Gastrocnemius medialis (tissue), 4 donors: ENCODE measurements around the gene DIPK1A. TPM values are rescaled to one million over a fixed set of nuclear protein-coding genes. Genes with fewer than 3 reads are reported as not detected.

Experiments
- ATAC-seq, 2 donors: fragments of 150-250 bp; one replicate each; pipeline ENCODE4 v1.9.1; 2016
- DNase-seq, 2 donors: peaks; one replicate each; pipeline ENCODE4 v3.0.0-alpha.2; 2019
- H3K27ac ChIP-seq, 4 donors: fragments of 200-600 bp; sonication (generic); 1 replicate in 1 of 4; 2 replicates in 3 of 4; pipeline ENCODE4 v1.5.1; 2016 to 2018; ENCODE audit warnings: mild to moderate bottlenecking in 2 of 4, moderate library complexity in 1 of 4
- H3K27me3 ChIP-seq, 3 donors: fragments of 200-600 bp; sonication (generic) in 2 of 3; 1 replicate in 1 of 3; 2 replicates in 2 of 3; pipeline versions ENCODE4 v1.5.1 to v1.6.0; 2016 to 2019; ENCODE audit warnings: mild to moderate bottlenecking in 1 of 3, moderate library complexity in 1 of 3
- H3K36me3 ChIP-seq, 2 donors: fragments of 200-600 bp; sonication (generic) in 1 of 2; one replicate each; pipeline ENCODE4 v1.5.1; 2017 to 2018
- H3K4me1 ChIP-seq, 2 donors: fragments of 200-600 bp; sonication (generic) in 1 of 2; one replicate each; pipeline ENCODE4 v1.5.1; 2016 to 2017; ENCODE audit warnings: mild to moderate bottlenecking in 2 of 2
- H3K4me3 ChIP-seq, 4 donors: fragments of 200-600 bp; sonication (generic) in 3 of 4; 1 replicate in 1 of 4; 2 replicates in 3 of 4; pipeline ENCODE4 v1.5.1; 2016 to 2019; ENCODE audit warnings: mild to moderate bottlenecking in 2 of 4
- H3K9me3 ChIP-seq, 3 donors: fragments of 200-600 bp; sonication (generic) in 2 of 3; 1 replicate in 1 of 3; 2 replicates in 2 of 3; pipeline ENCODE4 v1.5.1; 2016 to 2019
- POLR2A ChIP-seq, 2 donors: fragments of 450-650 bp; IDR thresholded peaks; one replicate each; pipeline ENCODE4 v1.6.1; 2017; ENCODE audit warnings: antibody characterized with exemption in 2 of 2, mild to moderate bottlenecking in 2 of 2, moderate library complexity in 2 of 2
- in situ Hi-C, 4 donors: fragments of 200-750 bp; cut with MboI; loops; one replicate each; pipeline versions ENCODE4 v1.15.0 to v1.8.0; 2017; ENCODE audit warnings: low sequenced_read_pairs in 4 of 4
- intact Hi-C: fragments of 100-400 bp; cut with DNase I; formaldehyde crosslinking; loops from one replicate; pipeline ENCODE4 v1.15.1; 2023; ENCODE audit warnings: low total_unique reads
- total RNA-seq, 4 donors: library from RNA; depleted of rRNA; stranded (reverse); fragments of >200 nt; gene quantifications; one replicate each; pipeline versions ENCODE4 v1.1.0 to v1.2.3, GENCODE V29; 2016
- TF ChIP-seq, protein P1 (sequence below), 5 experiments: fragments of 450-650 bp in 3 of 5; fragments of 200-600 bp in 2 of 5; sonication (generic) in 2 of 5; IDR thresholded peaks in 4 of 5; conservative IDR thresholded peaks in 1 of 5; 1 replicate in 4 of 5; 2 replicates in 1 of 5; pipeline ENCODE4 v1.5.1; 2016 to 2019; ENCODE audit warnings: antibody characterized with exemption in 5 of 5, mild to moderate bottlenecking in 3 of 5, moderate library complexity in 3 of 5

The DIPK1A gene
- total RNA-seq, 4 donors from 2014 or later = 3.3 to 9.2 (median 4.7) TPM

GRCh38 chr1:92797297-92797696 lies 164.0 kb downstream of the DIPK1A start:
- in situ Hi-C loops = no loop called here
- Histone ChIP-seq H3K27me3 (no peaks in the 10 kb centered on the region), H3K4me1 (peaks cover 4 to 6% of the 10 kb centered on the region in 2 donors), H3K9me3 (no peaks in the 10 kb centered on the region), H3K27ac (no peak overlapping the region), H3K36me3 (no peaks in the 10 kb centered on the region), H3K4me3 (no peak overlapping the region)
- ATAC-seq (no peak), DNase-seq (no peak)
- no peak for TF ChIP-seq POLR2A (IDR thresholded peaks at IDR 0.05)
- TF ChIP-seq, protein P1, sequence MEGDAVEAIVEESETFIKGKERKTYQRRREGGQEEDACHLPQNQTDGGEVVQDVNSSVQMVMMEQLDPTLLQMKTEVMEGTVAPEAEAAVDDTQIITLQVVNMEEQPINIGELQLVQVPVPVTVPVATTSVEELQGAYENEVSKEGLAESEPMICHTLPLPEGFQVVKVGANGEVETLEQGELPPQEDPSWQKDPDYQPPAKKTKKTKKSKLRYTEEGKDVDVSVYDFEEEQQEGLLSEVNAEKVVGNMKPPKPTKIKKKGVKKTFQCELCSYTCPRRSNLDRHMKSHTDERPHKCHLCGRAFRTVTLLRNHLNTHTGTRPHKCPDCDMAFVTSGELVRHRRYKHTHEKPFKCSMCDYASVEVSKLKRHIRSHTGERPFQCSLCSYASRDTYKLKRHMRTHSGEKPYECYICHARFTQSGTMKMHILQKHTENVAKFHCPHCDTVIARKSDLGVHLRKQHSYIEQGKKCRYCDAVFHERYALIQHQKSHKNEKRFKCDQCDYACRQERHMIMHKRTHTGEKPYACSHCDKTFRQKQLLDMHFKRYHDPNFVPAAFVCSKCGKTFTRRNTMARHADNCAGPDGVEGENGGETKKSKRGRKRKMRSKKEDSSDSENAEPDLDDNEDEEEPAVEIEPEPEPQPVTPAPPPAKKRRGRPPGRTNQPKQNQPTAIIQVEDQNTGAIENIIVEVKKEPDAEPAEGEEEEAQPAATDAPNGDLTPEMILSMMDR (IDR thresholded peaks at IDR 0.05 in 4 of 5, conservative IDR thresholded peaks at IDR 0.05 in 1 of 5) = no peak
- intact Hi-C loops = no loop called here

DNA sequence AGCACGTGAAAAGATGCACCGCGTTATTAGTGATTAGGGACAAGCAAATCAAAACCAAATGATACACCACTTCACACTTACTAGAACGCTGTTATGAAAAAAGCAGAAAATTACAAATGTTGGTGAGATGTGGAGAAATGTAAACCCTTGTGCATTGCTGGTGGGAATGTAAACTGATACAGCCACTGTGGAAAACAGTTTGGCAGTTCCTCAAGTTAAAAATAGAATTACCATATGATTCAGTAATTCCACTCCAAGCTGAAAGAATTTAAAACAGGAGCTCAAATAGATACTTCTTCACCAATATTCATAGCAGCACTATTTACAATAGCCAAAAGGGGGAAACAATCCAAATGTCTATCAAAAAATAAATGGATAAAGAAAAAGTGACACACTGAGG lies 166.1 kb downstream of the DIPK1A start:
- Histone ChIP-seq H3K27ac (no peak overlapping the region), H3K36me3 (no peaks in the 10 kb centered on the region), H3K4me3 (no peak overlapping the region), H3K27me3 (no peaks in the 10 kb centered on the region), H3K4me1 (peaks cover 6 to 8% of the 10 kb centered on the region in 2 donors), H3K9me3 (no peaks in the 10 kb centered on the region)
- no peak for ATAC-seq
- no peak for DNase-seq
- TF ChIP-seq, protein P1 (IDR thresholded peaks at IDR 0.05 in 4 of 5, conservative IDR thresholded peaks at IDR 0.05 in 1 of 5) = no peak
- no peak for TF ChIP-seq POLR2A (IDR thresholded peaks at IDR 0.05)
- in situ Hi-C loops = no loop called here
- intact Hi-C loops = no loop called here

- intact Hi-C loops = no loop called here
- peaks cover 6 to 8% of the 10 kb centered on the region in 2 donors for H3K4me1 ChIP-seq
- H3K9me3 ChIP-seq = no peaks in the 10 kb centered on the region
- H3K4me3 ChIP-seq = no peak overlapping the region
- no peak for TF ChIP-seq POLR2A (IDR thresholded peaks at IDR 0.05)
- TF ChIP-seq, protein P1 (IDR thresholded peaks at IDR 0.05 in 4 of 5, conservative IDR thresholded peaks at IDR 0.05 in 1 of 5) = no peak
- in situ Hi-C loops = no loop called here
- H3K27me3 ChIP-seq = no peaks in the 10 kb centered on the region
- no peak overlapping the region for H3K27ac ChIP-seq
- DNase-seq = no peak
- no peak for ATAC-seq
- no peaks in the 10 kb centered on the region for H3K36me3 ChIP-seq
Observed at GRCh38 chr1:92792340-92792782, 168.9 kb downstream of the DIPK1A start.

Other genes starting within 250 kb of the DIPK1A start
- gene EVI5, start 176.4 kb downstream of the DIPK1A start, total RNA-seq = 10 to 100 TPM in 1 of 4 donors, 1 to 10 TPM in 3; 4.6 to 12.5 (median 8.2) TPM
- 100 to 1,000 TPM; 851 to 985 (median 913) TPM for gene RPL5, start 129.4 kb downstream of the DIPK1A start, total RNA-seq
- 10 to 100 TPM in 1 of 4 donors, 1 to 10 TPM in 3; 5.9 to 11.7 (median 9.5) TPM for gene MTF2, start 117.8 kb upstream of the DIPK1A start, total RNA-seq
- gene TMED5, start 219.0 kb upstream of the DIPK1A start, total RNA-seq = 100 to 1,000 TPM in 3 of 4 donors, 10 to 100 TPM in 1; 99.5 to 150 (median 127) TPM
- gene CCDC18, start 219.3 kb upstream of the DIPK1A start, total RNA-seq = 1 to 10 TPM; 4.6 to 7.8 (median 5.6) TPM